CD4-positive, alpha-beta T cell treated with Interleukin-15 for 4 hours (primary cell): ENCODE data around the gene DDAH1.
A peak's percentile ranks its signal among the peaks of the same experiment; 100 is the strongest.

Experiments used
- DNase-seq: peaks from one replicate; pipeline ENCODE4 v3.0.0-alpha.2; 2020; ENCODE audit warnings: low spot score

The DDAH1 gene

DNA sequence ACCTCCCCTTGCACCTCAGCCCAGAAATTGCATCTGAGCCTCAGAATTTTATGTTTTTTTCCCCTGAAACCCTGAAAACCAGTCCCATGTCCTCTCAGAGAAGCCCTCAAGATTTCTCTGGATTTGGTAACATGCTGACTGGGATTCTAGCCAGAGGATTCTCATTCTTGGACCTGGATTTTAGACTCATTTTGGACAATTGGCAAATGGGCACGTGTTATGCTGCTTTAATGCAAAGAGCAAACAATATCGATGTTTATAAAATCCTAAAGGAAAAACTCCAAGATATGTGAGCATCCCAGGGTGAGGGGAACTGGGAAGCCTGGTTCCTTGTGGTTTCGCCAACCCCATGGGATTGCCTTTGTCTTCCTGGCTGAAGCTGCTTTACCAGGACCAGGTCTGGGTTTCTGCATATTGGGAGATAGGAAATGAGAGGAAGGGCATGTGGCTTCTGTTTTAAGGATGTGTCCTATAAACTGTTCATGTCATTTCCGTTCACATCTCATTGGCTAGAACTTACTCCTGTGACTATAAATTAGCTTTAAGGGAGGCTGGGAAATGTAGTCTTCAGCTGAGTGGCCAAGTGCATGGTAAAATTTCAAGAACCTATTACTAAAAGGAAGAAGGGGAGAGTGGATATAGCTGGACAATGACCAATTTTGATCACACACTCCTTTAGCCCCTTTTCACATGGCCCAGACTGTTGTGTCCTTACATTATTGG lies 161.4 kb downstream of the DDAH1 start:
- no peak for DNase-seq

DNA sequence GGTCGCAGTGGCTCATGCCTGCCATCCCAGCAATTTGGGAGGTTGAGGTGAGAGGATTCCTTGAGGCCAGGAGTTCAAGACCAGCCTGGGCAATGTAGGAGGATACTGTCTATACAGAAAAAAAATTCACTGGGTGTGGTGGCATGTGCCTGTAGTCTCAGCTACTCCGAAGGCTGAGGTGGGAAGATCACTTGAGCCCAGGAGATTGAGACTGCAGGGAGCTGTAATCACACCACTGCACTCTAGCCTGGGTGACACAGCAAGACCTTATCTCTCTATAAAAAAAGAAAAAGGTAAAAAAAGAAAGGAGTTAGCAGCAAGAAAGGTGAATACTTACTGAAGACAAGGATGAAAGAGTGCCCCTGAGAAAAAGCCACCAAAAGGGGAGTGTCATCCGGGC lies 164.8 kb downstream of the DDAH1 start:
- no peak for DNase-seq

DNA sequence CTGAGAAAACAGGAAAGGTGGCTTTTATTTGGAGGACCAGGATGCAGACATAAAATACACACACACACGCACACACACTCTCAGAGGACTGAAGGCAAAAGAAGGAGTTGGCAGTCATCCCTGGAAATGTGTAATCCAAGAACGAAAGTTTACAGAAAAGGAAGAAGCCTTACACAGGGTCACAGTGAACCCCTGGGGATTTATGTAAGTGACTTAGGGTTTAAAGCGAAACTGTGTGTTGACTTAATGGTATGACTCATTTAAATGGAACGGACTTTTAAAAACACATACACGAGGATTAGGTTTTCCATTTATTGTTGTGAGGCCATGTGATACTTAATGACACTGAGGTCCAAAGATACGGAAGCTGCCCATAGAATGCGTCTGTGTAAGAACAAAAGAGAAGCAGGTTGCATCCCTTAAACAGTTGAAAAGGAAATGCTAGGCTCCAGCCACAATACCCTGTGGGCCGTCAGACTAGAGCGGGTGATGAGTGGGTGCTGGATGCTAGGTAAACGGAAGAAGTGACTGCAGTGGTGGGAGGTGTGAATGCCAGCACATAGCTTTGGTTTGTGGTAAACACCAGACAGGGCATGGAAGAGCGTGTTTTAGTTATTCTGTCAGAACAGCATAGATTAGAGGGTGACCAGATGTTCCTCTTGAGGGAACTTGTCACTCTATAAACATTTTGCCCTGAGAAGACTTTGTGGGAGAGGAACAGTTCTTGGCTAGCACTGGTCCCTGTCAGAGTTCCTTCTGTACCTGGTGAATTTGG lies 166.9 kb downstream of the DDAH1 start:
- peak; percentile 66 for DNase-seq

GRCh38 chr1:85297538-85297854 lies 167.5 kb downstream of the DDAH1 start:
- DNase-seq: no peak

DNA sequence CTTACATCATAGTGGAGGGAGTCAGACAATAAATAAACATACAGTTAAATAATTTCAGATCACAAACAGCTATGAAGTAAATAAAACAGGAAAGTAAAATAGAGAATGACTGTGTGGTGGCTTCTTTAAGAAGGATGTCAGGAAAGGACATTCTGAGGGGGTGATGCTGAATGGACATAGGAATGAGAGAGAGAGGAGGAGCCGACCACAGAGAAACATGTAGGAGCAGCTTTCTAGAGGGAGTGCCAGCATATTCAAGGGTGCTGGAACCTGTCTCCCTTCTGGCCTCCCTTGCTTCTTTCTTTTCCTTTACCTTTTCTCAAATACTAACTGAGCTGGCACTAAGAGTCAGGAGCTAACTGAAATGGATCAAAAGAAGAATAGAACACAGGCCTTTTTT lies 168.0 kb downstream of the DDAH1 start:
- DNase-seq: no peak

DNA sequence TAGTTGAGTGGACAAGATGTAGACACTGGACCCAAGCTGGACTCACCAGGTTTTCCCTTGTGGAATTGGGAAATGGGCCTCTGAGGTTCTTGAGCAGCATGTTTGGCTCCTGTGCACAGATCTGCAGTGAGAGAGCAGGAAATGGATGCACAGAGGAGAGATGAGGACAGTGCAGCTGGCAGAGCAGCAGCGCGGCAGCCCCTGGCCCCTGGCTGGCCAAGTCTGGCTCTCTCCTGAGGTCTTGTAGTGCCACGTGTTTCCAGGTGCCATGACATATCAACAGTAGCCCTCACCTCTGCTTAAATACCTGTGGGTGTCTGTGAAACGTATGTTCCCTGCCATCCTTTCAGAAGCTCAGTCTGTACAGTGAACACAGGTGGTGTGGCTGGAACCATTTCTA lies 169.3 kb downstream of the DDAH1 start:
- DNase-seq: no peak

GRCh38 chr1:85295006-85295431 lies 169.9 kb downstream of the DDAH1 start:
- DNase-seq: no peak

DNA sequence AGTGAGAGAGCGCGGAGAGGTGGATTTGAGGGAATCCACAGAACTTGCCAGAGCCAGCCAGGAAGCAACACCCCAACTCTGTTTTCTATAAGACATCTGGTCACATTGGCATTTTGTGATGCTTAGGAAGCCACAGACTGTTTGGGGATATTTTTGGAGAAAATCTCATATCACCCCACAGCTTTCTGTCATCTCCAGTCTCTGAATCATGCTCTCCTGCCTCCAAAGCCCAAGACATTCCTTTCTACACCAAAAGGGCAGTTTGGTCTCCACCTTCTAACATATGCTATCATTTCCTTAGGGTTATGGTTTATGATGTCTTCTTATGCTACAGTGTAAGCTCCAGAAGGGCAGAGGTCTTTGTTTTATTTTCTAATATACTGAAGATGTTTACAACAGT lies 174.1 kb downstream of the DDAH1 start:
- DNase-seq: no peak

GRCh38 chr1:85289848-85290335 lies 175.1 kb downstream of the DDAH1 start:
- no peak for DNase-seq

DNA sequence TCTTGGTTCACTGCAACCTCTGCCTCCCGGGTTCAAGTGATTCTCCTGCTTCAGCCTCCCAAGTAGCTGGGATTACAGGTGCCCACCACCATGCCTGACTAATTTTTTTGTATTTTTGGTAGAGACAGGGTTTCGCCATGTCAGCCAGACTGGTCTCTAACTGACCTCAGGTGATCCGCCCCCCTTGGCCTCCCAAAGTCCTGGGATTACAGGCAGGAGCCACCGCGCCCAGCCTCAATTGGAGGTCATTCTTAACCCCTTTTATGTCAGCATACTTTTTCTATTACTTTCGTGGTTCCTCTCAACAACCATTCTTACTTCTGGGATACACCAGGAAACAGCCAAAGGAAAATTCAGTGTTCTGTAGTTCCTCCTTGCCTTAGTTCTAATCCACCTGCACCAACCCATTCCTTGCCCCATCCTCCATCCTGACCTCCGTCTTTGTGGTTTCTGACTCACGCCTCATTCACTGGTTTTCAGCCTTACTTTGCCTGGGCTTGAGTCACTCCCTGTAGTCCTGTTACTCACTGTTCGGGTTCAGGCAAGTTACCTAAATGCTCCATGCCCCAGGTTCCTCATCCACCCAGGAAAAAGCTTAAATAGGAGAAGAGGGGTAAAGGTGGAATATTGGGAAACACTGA lies 175.6 kb downstream of the DDAH1 start:
- DNase-seq: no peak

- DNase-seq: no peak
Measured at GRCh38 chr1:85284202-85284601, 180.8 kb downstream of the DDAH1 start.

- DNase-seq: no peak
Measured at GRCh38 chr1:85283475-85284199, 181.3 kb downstream of the DDAH1 start.

- DNase-seq: no peak
Measured at GRCh38 chr1:85282424-85282823, 182.5 kb downstream of the DDAH1 start.

- DNase-seq: no peak
Measured at GRCh38 chr1:85280636-85281035, 184.3 kb downstream of the DDAH1 start.

- no peak for DNase-seq
Measured at GRCh38 chr1:85279458-85280080, 185.4 kb downstream of the DDAH1 start.

DNA sequence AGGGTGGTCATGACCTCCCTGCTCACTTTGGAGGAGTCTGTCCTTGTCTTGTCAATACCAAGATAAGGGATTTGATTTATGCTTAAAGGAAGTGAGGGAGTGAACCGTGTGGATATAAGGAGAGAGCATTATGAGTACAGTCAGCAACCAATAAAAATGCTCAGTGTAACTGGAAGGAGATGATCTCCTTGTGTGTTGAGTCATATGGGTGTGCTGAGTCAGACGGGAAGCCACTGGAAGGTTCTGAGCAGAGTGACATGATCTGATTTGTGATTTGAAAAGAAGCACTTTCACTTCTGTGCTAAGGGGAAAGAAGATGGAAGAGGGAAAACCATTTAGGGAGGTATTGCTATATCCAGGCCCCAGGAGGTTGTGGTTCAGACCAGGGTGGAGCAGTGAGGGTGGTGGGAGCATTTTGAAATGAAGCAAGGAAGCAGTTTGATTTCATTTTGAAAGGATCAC lies 186.1 kb downstream of the DDAH1 start:
- peak; percentile 65 for DNase-seq

- DNase-seq: no peak
Measured at GRCh38 chr1:85277802-85278201, 187.2 kb downstream of the DDAH1 start.

DNA sequence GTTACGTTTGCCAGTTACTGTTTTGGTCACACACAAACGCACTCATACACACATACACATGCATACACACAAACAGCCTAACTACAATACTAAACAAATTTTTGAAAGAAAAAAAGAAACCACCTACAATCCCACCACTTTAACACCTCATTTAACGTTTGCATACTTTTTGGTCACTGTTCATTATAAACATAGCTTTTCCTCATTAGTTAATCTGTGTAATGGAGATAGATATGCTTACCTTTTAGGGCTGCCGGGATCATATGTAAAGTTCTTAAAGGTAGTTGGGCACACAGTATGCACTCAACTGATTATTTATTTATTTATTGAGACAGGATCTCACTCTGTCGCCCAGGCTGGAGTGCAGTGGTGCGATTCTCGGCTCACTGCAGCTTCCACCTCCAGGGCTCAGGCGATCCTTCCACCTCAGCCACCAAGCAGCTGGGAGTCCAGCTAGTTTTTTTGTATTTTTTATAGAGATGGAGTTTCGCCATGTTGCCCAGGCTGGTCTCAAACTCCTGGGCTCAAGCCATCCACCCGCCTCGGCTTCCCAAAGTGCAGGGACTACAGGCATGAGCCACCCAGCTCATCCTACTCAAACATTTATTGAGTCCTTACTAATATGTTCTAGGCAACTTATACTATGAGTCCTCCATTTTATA lies 187.8 kb downstream of the DDAH1 start:
- DNase-seq: no peak

- DNase-seq: peak; percentile 97
Measured at GRCh38 chr1:85276215-85276977, 188.6 kb downstream of the DDAH1 start, which contains the start of gene BCL10. Gene BCL10 (minus strand): TSS chr1:85276632. CDS start chr1:85276352, 280 bp downstream.

DNA sequence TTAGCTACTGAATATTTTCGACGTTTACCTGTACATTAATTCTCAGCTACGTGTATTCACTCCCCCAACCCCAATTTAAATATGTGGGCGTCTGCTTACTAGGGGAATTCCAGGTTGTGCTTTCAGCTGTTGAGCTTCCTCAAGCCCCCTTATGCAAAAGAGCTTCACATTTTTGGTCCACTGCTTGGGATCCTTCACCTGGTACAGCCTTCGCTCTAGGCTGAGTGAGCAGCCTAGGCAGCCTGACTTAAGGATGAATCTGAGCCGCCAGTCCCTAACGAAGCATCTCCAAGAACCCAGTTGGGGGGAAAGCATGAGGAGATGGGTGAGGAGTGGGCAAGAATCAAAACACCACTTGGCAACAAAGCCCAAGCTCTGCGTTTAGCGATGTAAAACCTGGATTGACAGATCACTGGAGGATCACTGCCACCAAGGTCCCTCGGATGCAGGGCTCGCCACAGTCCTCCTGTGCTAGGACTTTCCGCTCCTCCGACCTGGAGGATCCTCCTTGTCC lies 189.2 kb downstream of the DDAH1 start:
- DNase-seq: peak; percentile 18
